ENCODE data around the gene ZNF878.

DNA sequence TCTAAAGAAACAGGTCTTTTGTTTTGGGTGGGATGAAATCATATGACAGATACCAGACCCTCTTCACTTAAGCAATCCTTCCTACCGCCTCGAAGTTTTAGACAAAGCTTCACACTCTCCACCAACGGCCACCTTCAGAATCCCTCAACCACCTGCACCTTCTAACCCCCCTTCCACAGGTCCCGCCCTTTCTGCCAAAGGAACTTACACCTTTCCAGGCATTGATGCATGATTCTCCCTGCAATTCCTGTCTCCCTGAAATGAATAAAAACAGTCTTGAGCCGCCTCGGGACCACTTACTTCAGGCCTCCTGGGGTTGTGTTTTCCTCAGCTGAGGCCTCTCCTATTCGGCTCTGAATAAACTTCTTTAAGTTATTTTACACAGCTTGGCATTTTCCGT lies 18.1 kb downstream of the ZNF878 start:
- TF ChIP-seq, protein P1, sequence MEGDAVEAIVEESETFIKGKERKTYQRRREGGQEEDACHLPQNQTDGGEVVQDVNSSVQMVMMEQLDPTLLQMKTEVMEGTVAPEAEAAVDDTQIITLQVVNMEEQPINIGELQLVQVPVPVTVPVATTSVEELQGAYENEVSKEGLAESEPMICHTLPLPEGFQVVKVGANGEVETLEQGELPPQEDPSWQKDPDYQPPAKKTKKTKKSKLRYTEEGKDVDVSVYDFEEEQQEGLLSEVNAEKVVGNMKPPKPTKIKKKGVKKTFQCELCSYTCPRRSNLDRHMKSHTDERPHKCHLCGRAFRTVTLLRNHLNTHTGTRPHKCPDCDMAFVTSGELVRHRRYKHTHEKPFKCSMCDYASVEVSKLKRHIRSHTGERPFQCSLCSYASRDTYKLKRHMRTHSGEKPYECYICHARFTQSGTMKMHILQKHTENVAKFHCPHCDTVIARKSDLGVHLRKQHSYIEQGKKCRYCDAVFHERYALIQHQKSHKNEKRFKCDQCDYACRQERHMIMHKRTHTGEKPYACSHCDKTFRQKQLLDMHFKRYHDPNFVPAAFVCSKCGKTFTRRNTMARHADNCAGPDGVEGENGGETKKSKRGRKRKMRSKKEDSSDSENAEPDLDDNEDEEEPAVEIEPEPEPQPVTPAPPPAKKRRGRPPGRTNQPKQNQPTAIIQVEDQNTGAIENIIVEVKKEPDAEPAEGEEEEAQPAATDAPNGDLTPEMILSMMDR (IDR thresholded peaks at IDR 0.05), result no peak
- TF ChIP-seq EP300 (IDR thresholded peaks at IDR 0.05) (no peak), POLR2A (IDR thresholded peaks at IDR 0.05) (no peak), POLR2AphosphoS5 (IDR thresholded peaks at IDR 0.05) (no peak)
